Measurements from ENCODE around the gene KLHL29.

KLHL29 gene

GRCh38 chr2:23519334-23519651 is 134.3 kb downstream of the KLHL29 start:
- H3K27me3 ChIP-seq (ENCODE audit: insufficient read depth, poor library complexity, severe bottlenecking): no peaks in the 10 kb centered on the region
- TF ChIP-seq SPI1 (IDR thresholded peaks at IDR 0.05; ENCODE audit: borderline replicate concordance, low read depth) (no peak), POLR2AphosphoS5 (IDR thresholded peaks at IDR 0.05; ENCODE audit: low read depth) (no peak), CTCF (IDR thresholded peaks at IDR 0.05; ENCODE audit: insufficient read depth, low read length) (no peak), GABPA (IDR thresholded peaks at IDR 0.05; ENCODE audit: low read depth) (no peak)

GRCh38 chr2:23520256-23520655 is 135.3 kb downstream of the KLHL29 start:
- Histone ChIP-seq H3K4me3 (replicated peaks; ENCODE audit: insufficient read depth, low read length) (no peak overlapping the region), H3K27me3 (ENCODE audit: insufficient read depth, poor library complexity, severe bottlenecking) (no peaks in the 10 kb centered on the region), H3K27ac (replicated peaks) (no peak overlapping the region)
- TF ChIP-seq REST (IDR thresholded peaks at IDR 0.05; ENCODE audit: insufficient replicate concordance, low read depth) (no peak), SPI1 (IDR thresholded peaks at IDR 0.05; ENCODE audit: borderline replicate concordance, low read depth) (no peak), POLR2AphosphoS5 (IDR thresholded peaks at IDR 0.05; ENCODE audit: low read depth) (no peak), CTCF (IDR thresholded peaks at IDR 0.05; ENCODE audit: insufficient read depth, low read length) (no peak), GABPA (IDR thresholded peaks at IDR 0.05; ENCODE audit: low read depth) (no peak)
- DNase-seq (ENCODE audit: low read depth in 1 of 2, low spot score in 1 of 2): no peak

More at GRCh38 chr2:23519334-23519651, 134.3 kb downstream of the KLHL29 start:
- no peak for DNase-seq (ENCODE audit: low read depth in 1 of 2, low spot score in 1 of 2)
- no peak overlapping the region for H3K27ac ChIP-seq (replicated peaks)
- H3K4me3 ChIP-seq (replicated peaks; ENCODE audit: insufficient read depth, low read length): no peak overlapping the region

GRCh38 chr2:23521060-23521459 is 136.1 kb downstream of the KLHL29 start:
- H3K27me3 ChIP-seq (ENCODE audit: insufficient read depth, poor library complexity, severe bottlenecking): no peaks in the 10 kb centered on the region
- no peak for TF ChIP-seq GABPA (IDR thresholded peaks at IDR 0.05; ENCODE audit: low read depth)
- no peak for TF ChIP-seq POLR2AphosphoS5 (IDR thresholded peaks at IDR 0.05; ENCODE audit: low read depth)
- no peak for TF ChIP-seq CTCF (IDR thresholded peaks at IDR 0.05; ENCODE audit: insufficient read depth, low read length)
- no peak for TF ChIP-seq SPI1 (IDR thresholded peaks at IDR 0.05; ENCODE audit: borderline replicate concordance, low read depth)
- no peak for TF ChIP-seq REST (IDR thresholded peaks at IDR 0.05; ENCODE audit: insufficient replicate concordance, low read depth)
- no peak overlapping the region for H3K27ac ChIP-seq (replicated peaks)
- DNase-seq (ENCODE audit: low read depth in 1 of 2, low spot score in 1 of 2): no peak
- H3K4me3 ChIP-seq (replicated peaks; ENCODE audit: insufficient read depth, low read length): no peak overlapping the region

GRCh38 chr2:23522726-23523372 is 137.9 kb downstream of the KLHL29 start:
- Histone ChIP-seq H3K27me3 (ENCODE audit: insufficient read depth, poor library complexity, severe bottlenecking) (peaks cover 6% of the 10 kb centered on the region), H3K27ac (replicated peaks) (no peak overlapping the region), H3K4me3 (replicated peaks; ENCODE audit: insufficient read depth, low read length) (no peak overlapping the region)
- no peak for DNase-seq (ENCODE audit: low read depth in 1 of 2, low spot score in 1 of 2)
- TF ChIP-seq SPI1 (IDR thresholded peaks at IDR 0.05; ENCODE audit: borderline replicate concordance, low read depth) (no peak), CTCF (IDR thresholded peaks at IDR 0.05; ENCODE audit: insufficient read depth, low read length) (no peak), REST (IDR thresholded peaks at IDR 0.05; ENCODE audit: insufficient replicate concordance, low read depth) (no peak), POLR2AphosphoS5 (IDR thresholded peaks at IDR 0.05; ENCODE audit: low read depth) (no peak), GABPA (IDR thresholded peaks at IDR 0.05; ENCODE audit: low read depth) (no peak)

Measured in HL-60 (cell line).